Measurements from ENCODE around the gene SF3B3.

- TF ChIP-seq CTCF (IDR thresholded peaks at IDR 0.05 in 2 of 3, conservative IDR thresholded peaks at IDR 0.05 in 1 of 3; ENCODE audit: borderline replicate concordance in 1 of 3, insufficient read depth in 1 of 3, low read depth in 2 of 3, low read length in 2 of 3) (no peak), ZNF274 (IDR thresholded peaks at IDR 0.05; ENCODE audit: low read depth, low read length) (no peak), ATF3 (IDR thresholded peaks at IDR 0.05) (no peak), EGR1 (IDR thresholded peaks at IDR 0.05; ENCODE audit: low read depth) (peak; percentile 75), EZH2phosphoT487 (IDR thresholded peaks at IDR 0.05; ENCODE audit: borderline replicate concordance) (no peak), RAD21 (IDR thresholded peaks at IDR 0.05; ENCODE audit: low read depth) (no peak)
Measured at GRCh38 chr16:70577256-70577698, 53.7 kb downstream of the SF3B3 start.
